Right kidney (tissue), 1 donor: ENCODE results near the gene SETDB2.

Source experiments
- DNase-seq: peaks from one replicate; pipeline ENCODE4 v3.0.0-alpha.2; 2016

The SETDB2 gene

GRCh38 chr13:49533591-49534269 is 89.7 kb downstream of the SETDB2 start:
- no peak for DNase-seq

- no peak for DNase-seq
Observed at GRCh38 chr13:49536144-49536873, 92.2 kb downstream of the SETDB2 start.

DNA sequence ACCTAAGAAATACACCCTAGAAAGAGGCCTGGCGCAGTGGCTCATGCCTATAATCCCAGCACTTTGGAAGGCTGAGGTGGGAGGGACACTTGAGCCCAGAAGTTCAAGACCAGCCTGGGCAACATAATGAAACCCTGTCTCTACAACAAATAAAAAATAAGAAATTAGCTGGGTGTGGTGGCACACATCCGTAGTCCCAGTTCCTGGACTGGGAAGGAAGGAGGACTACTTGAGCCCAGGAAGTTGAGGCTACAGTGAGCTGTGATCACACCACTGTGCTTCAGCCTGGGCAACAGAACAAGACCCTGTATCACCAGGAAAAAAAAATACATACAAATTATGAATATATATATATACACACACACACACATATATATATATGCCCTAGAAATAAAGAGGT is 94.3 kb downstream of the SETDB2 start:
- DNase-seq: no peak

DNA sequence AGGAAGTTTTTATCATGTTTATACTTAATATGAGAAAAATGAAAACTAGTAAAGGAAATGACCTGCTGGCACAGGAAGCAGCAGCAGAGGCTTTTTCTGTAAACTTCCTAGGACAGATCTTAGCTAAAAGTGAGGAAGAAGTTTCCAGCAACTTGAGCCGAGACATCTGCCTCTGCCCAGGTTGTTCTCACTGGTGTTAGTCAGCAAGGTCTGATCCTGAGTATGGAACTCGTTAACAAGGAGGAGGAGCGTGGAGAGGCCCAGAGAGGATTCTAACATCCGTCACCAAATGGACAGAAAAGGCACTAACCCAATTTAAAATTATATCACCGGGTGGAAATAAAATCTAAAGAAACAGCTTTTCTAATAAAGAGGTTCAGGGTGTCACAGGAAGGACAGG is 95.2 kb downstream of the SETDB2 start:
- DNase-seq: no peak

GRCh38 chr13:49539746-49540145 is 95.7 kb downstream of the SETDB2 start:
- DNase-seq: no peak

DNA sequence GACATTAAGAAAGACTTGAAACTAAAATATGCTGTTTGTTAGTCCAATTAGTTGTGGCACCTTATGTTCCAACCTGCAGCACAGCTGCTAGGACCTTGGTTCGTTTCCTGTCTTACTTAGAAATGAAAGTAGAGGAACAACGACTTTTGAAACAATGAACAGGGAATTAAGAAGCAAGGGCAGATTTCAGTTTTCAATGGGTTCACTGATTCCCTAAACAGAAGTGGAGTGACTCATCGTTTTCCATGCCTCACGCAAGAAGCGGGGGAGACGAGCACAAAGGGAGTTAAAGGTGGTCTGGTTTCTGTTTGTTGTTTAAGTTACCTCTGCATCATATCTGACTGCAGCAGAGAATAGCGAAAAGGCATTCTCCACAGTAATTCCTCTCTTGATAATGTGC is 96.5 kb downstream of the SETDB2 start:
- no peak for DNase-seq

DNA sequence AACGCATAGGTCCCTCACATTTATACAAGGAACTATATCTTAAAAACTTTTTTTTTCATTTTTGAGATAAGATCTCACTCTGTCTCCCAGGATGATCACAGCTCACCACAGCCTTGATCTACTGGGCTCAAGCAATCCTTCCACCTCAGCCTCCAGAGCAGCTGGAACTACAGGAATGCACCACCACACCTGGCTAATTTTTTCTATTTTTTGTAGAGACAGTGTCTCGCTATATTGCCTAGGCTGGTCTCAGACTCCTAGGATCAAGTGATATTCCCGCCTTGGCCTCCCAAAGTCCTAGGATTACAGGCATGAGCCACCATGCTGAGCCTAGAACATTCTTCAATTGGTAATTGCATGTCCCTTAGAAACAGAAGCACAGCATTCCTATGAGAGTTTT is 99.6 kb downstream of the SETDB2 start:
- DNase-seq: no peak
